ENCODE data around the gene CPED1.

Gene CPED1

GRCh38 chr7:121016966-121017365 is 28.5 kb downstream of the CPED1 start:
- Histone ChIP-seq H3K4me3 (ENCODE audit: low read depth, low read length) (no peak overlapping the region), H3K27me3 (ENCODE audit: control insufficient read depth, insufficient read depth, low read length) (no peaks in the 10 kb centered on the region), H3K4me2 (ENCODE audit: low read length) (no peak overlapping the region), H3K27ac (no peak overlapping the region), H3K9me3 (ENCODE audit: control insufficient read depth, low read length) (no peaks in the 10 kb centered on the region), H3K9ac (no peak overlapping the region), H3K4me1 (no peaks in the 10 kb centered on the region), H2AFZ (no peak overlapping the region), H3K79me2 (no peaks in the 10 kb centered on the region), H3K36me3 (ENCODE audit: control insufficient read depth, insufficient read depth, low read length) (no peaks in the 10 kb centered on the region)
- TF ChIP-seq, protein P1, sequence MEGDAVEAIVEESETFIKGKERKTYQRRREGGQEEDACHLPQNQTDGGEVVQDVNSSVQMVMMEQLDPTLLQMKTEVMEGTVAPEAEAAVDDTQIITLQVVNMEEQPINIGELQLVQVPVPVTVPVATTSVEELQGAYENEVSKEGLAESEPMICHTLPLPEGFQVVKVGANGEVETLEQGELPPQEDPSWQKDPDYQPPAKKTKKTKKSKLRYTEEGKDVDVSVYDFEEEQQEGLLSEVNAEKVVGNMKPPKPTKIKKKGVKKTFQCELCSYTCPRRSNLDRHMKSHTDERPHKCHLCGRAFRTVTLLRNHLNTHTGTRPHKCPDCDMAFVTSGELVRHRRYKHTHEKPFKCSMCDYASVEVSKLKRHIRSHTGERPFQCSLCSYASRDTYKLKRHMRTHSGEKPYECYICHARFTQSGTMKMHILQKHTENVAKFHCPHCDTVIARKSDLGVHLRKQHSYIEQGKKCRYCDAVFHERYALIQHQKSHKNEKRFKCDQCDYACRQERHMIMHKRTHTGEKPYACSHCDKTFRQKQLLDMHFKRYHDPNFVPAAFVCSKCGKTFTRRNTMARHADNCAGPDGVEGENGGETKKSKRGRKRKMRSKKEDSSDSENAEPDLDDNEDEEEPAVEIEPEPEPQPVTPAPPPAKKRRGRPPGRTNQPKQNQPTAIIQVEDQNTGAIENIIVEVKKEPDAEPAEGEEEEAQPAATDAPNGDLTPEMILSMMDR (IDR thresholded peaks at IDR 0.05), result no peak

DNA sequence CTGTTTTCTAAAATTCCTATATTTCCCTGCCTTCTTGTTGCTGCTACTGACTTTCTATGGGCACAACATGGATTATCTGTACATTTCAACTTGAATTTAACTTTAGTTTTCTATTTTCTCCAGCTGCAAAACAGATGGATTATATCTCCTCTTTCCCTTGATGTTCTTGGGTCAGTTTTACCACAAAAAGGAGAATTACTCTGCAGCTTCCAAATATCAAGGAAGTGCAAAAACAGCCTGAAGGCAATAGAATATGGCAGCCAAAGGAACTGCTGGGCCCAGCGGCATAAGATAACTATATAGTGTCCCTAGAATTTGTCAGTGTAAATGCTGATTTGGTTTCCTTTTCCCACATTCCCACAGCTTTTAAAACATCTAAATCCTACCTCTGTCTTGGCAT is 29.1 kb downstream of the CPED1 start:
- Histone ChIP-seq H2AFZ (no peak overlapping the region), H3K4me2 (ENCODE audit: low read length) (no peak overlapping the region), H3K27ac (no peak overlapping the region), H3K36me3 (ENCODE audit: control insufficient read depth, insufficient read depth, low read length) (no peaks in the 10 kb centered on the region), H3K9me3 (ENCODE audit: control insufficient read depth, low read length) (no peaks in the 10 kb centered on the region), H3K79me2 (no peaks in the 10 kb centered on the region), H3K27me3 (ENCODE audit: control insufficient read depth, insufficient read depth, low read length) (no peaks in the 10 kb centered on the region), H3K4me3 (ENCODE audit: low read depth, low read length) (no peak overlapping the region), H3K4me1 (no peaks in the 10 kb centered on the region), H3K9ac (no peak overlapping the region)
- TF ChIP-seq, protein P1 (IDR thresholded peaks at IDR 0.05), result no peak

DNA sequence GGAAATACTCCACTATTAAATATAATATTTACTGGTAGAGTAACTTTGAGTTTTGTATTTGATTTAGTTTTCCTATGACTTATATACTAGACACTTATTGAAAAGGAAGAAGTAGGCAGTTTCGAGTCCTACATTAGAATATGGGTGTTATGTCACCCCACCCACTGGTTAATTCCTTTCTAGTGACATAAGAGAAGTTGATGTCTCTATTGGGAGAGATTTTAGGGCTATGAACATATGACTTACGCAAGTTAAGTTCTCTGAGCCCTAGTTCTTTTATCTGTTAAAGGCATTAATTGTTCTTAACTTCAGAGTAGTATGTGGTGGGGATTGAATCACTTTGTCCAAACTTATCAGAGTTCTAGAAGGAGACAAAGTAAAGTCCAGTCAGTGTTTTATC is 30.5 kb downstream of the CPED1 start:
- Histone ChIP-seq H3K4me3 (ENCODE audit: low read depth, low read length) (no peak overlapping the region), H3K27me3 (ENCODE audit: control insufficient read depth, insufficient read depth, low read length) (no peaks in the 10 kb centered on the region), H3K4me2 (ENCODE audit: low read length) (no peak overlapping the region), H3K79me2 (no peaks in the 10 kb centered on the region), H2AFZ (no peak overlapping the region), H3K36me3 (ENCODE audit: control insufficient read depth, insufficient read depth, low read length) (no peaks in the 10 kb centered on the region), H3K27ac (no peak overlapping the region), H3K9ac (no peak overlapping the region), H3K4me1 (no peaks in the 10 kb centered on the region), H3K9me3 (ENCODE audit: control insufficient read depth, low read length) (no peaks in the 10 kb centered on the region)
- TF ChIP-seq, protein P1 (IDR thresholded peaks at IDR 0.05), result no peak

DNA sequence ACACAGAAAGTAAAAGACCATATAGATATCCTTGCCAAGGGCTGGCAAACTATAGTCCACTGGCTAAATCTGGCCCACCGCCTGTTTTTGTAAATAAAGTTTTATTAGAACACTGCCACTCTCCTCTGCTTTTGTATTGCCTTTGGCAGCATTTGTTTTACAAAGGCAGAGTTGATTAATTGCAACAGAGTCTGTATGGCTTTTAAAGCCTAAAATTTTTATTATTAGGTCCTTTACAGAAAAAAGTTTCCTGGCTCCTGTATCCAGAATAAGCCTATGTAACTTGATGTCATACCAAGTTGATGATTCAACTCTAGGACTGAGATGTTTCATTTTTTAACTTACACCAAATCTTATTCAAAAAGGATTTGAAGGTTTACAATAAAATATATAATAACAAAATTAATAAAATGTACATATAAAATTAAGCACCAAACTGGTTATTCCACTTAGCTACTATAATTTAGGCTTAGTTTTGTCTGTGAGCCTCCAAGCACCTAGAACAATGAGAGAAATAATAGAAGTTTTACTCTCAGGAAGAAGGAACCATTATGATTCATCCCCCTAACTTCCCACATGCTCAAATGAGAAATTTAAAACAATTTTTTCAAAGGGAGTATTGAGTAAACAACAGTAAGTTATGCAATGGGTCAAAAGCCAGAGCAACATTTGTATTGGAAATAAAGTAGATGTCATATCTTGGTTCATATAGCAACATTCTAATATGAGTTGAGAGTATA is 31.9 kb downstream of the CPED1 start:
- H3K79me2 ChIP-seq, result no peaks in the 10 kb centered on the region
- H3K9me3 ChIP-seq (ENCODE audit: control insufficient read depth, low read length), result no peaks in the 10 kb centered on the region
- no peaks in the 10 kb centered on the region for H3K36me3 ChIP-seq (ENCODE audit: control insufficient read depth, insufficient read depth, low read length)
- TF ChIP-seq, protein P1 (IDR thresholded peaks at IDR 0.05), result no peak
- H3K4me1 ChIP-seq, result no peaks in the 10 kb centered on the region
- H3K9ac ChIP-seq, result no peak overlapping the region
- no peak overlapping the region for H3K4me3 ChIP-seq (ENCODE audit: low read depth, low read length)
- no peaks in the 10 kb centered on the region for H3K27me3 ChIP-seq (ENCODE audit: control insufficient read depth, insufficient read depth, low read length)
- no peak overlapping the region for H2AFZ ChIP-seq
- no peak overlapping the region for H3K27ac ChIP-seq
- no peak overlapping the region for H3K4me2 ChIP-seq (ENCODE audit: low read length)
